HepG2 (cell line): ENCODE results near the gene BICRAL. TPM values are rescaled to one million over a fixed set of nuclear protein-coding genes. Genes with fewer than 3 reads are reported as not detected.
A peak's percentile ranks its signal among the peaks of the same experiment; 100 is the strongest.

Source experiments
- ATAC-seq: fragments of 200-7000 bp; cut with Tn5 transposase; 3 replicates; pipeline ENCODE4 v1.9.1; 2020; ENCODE audit warnings: mild to moderate bottlenecking, moderate library complexity
- BruUV-seq: library from RNA; stranded (reverse); fragments of 400-500 nt; replicated peaks from 2 replicates; lab custom pipeline; 2021; lab: Mats Ljungman, UMichigan
- CTCF ChIA-PET: fragments of 300-600 bp; formaldehyde crosslinking; extraction: SDS; loops from one replicate; lab custom pipeline; 2021; ENCODE audit warnings: low total read pairs, inconsistent platforms, low intra/inter-chr PET ratio; lab: Yijun Ruan, JAX
- POLR2A ChIA-PET: fragments of 350-600 bp; sonication (Branson Sonifier 250); formaldehyde crosslinking; loops from one replicate; lab custom pipeline; 2020; ENCODE audit warnings: antibody characterized with exemption, inconsistent platforms; lab: Yijun Ruan, JAX
- DNase-seq: peaks from one replicate; pipeline ENCODE4 v3.0.0-alpha.2; 2015; ENCODE audit warnings: low spot score
- FAIRE-seq: peaks from 3 replicates; lab custom pipeline; 2011; peaks lifted over from hg19 to GRCh38; lab: Jason Lieb, UNC
- H2AFZ ChIP-seq: one replicate; pipeline ENCODE4 v1.6.1; 2011; ENCODE audit warnings: low read length, inconsistent platforms
- H3K27ac ChIP-seq: fragments of 300-600 bp; 3 replicates; pipeline ENCODE4 v1.8.0; 2011; ENCODE audit warnings: mixed run types, mild to moderate bottlenecking, mixed read lengths, low read length, inconsistent platforms; ENCODE audit not compliant: insufficient read depth; ENCODE audit errors: extremely low read length
- H3K27me3 ChIP-seq, 2 experiments: fragments of 200-600 bp in 1 of 2; 2 replicates in 1 of 2; 3 replicates in 1 of 2; pipeline versions ENCODE4 v1.6.0 to v1.8.0; 2011; ENCODE audit warnings: low read length in 2 of 2, mild to moderate bottlenecking in 2 of 2, moderate library complexity in 2 of 2, inconsistent platforms in 1 of 2; ENCODE audit not compliant: insufficient read depth in 2 of 2, control insufficient read depth in 1 of 2
- H3K36me3 ChIP-seq, 2 experiments: fragments of 200-600 bp in 1 of 2; replicated peaks in 1 of 2; 2 replicates in 1 of 2; 3 replicates in 1 of 2; pipeline versions ENCODE4 v1.5.1 to v1.8.0; 2011; ENCODE audit warnings: low read length in 2 of 2, inconsistent platforms in 1 of 2; ENCODE audit not compliant: insufficient read depth in 2 of 2, control insufficient read depth in 1 of 2
- H3K4me1 ChIP-seq: 2 replicates; pipeline ENCODE4 v1.5.1; 2012; ENCODE audit warnings: low read length, inconsistent platforms; ENCODE audit not compliant: insufficient read depth
- H3K4me2 ChIP-seq: 2 replicates; pipeline ENCODE4 v1.6.0; 2011; ENCODE audit warnings: low read depth, low read length, inconsistent platforms
- H3K4me3 ChIP-seq, 3 experiments: fragments of 200-600 bp in 1 of 3; sonication (generic), shearing (Covaris generic) in 1 of 3; replicated peaks in 1 of 3; 2 replicates each; pipeline ENCODE4 v1.5.1; 2011 to 2016; ENCODE audit warnings: low read length in 3 of 3, inconsistent platforms in 2 of 3, low read depth in 2 of 3, mild to moderate bottlenecking in 2 of 3, control low read depth in 1 of 3, mixed read lengths in 1 of 3; ENCODE audit not compliant: insufficient read depth in 1 of 3
- H3K79me2 ChIP-seq: one replicate; pipeline ENCODE4 v1.6.1; 2011; ENCODE audit warnings: low read length, inconsistent platforms; ENCODE audit not compliant: insufficient read depth
- H3K9ac ChIP-seq: 2 replicates; pipeline ENCODE4 v1.6.0; 2011; ENCODE audit warnings: mild to moderate bottlenecking, low read depth, low read length, inconsistent platforms; ENCODE audit not compliant: insufficient read depth
- H3K9me3 ChIP-seq: 2 replicates; pipeline ENCODE4 v1.5.1; 2012; ENCODE audit warnings: mild to moderate bottlenecking, low read length
- H4K20me1 ChIP-seq: 2 replicates; pipeline ENCODE4 v1.6.0; 2011; ENCODE audit warnings: inconsistent platforms, mild to moderate bottlenecking, low read length, moderate library complexity; ENCODE audit not compliant: insufficient read depth
- AGO1 ChIP-seq: fragments of 200-400 bp; formaldehyde crosslinking; IDR thresholded peaks from 2 replicates; pipeline ENCODE4 v1.6.1; 2017; ENCODE audit warnings: mild to moderate bottlenecking, low read depth, low read length, moderate library complexity; ENCODE audit not compliant: poor library complexity, severe bottlenecking
- CHCHD3 ChIP-seq: sonication (generic); formaldehyde crosslinking; IDR thresholded peaks from 2 replicates; pipeline ENCODE4 v1.8.0; 2022; ENCODE audit warnings: mild to moderate bottlenecking, missing genetic modification reagents, moderate library complexity
- HDAC2 ChIP-seq: sonication (generic); formaldehyde crosslinking; IDR thresholded peaks from 2 replicates; pipeline ENCODE4 v1.4.0; 2020; ENCODE audit warnings: missing genetic modification reagents
- HES4 ChIP-seq: sonication (generic); formaldehyde crosslinking; IDR thresholded peaks from 2 replicates; pipeline ENCODE4 v1.9.0; 2021; ENCODE audit warnings: mild to moderate bottlenecking, missing genetic modification reagents, borderline replicate concordance
- JUN ChIP-seq: sonication (generic); formaldehyde crosslinking; IDR thresholded peaks from 2 replicates; pipeline ENCODE4 v1.4.0; 2020; ENCODE audit warnings: mild to moderate bottlenecking, missing genetic modification reagents
- MTA3 ChIP-seq: sonication (generic); formaldehyde crosslinking; IDR thresholded peaks from 2 replicates; pipeline ENCODE4 v1.4.0; 2020; ENCODE audit warnings: missing genetic modification reagents
- RARG ChIP-seq: sonication (generic); formaldehyde crosslinking; IDR thresholded peaks from 2 replicates; pipeline ENCODE4 v1.4.0; 2020; ENCODE audit warnings: low read depth, mild to moderate bottlenecking, missing genetic modification reagents
- STAG1 ChIP-seq: sonication (generic); formaldehyde crosslinking; IDR thresholded peaks from 2 replicates; pipeline ENCODE4 v1.4.0; 2020; ENCODE audit warnings: missing genetic modification reagents
- ZNF101 ChIP-seq: sonication (generic); formaldehyde crosslinking; IDR thresholded peaks from 2 replicates; pipeline ENCODE4 v1.4.0; 2020; ENCODE audit warnings: mild to moderate bottlenecking, low read depth, missing genetic modification reagents, borderline replicate concordance
- ZNF230 ChIP-seq: sonication (generic); formaldehyde crosslinking; IDR thresholded peaks from 2 replicates; pipeline ENCODE4 v1.4.0; 2020; ENCODE audit warnings: mild to moderate bottlenecking, missing genetic modification reagents
- ZNF629 ChIP-seq: sonication (generic); formaldehyde crosslinking; conservative IDR thresholded peaks from 2 replicates; pipeline ENCODE4 v1.5.0; 2020; ENCODE audit warnings: missing genetic modification reagents
- ZNF773 ChIP-seq: sonication (generic); formaldehyde crosslinking; IDR thresholded peaks from 2 replicates; pipeline ENCODE4 v1.4.0; 2020; ENCODE audit warnings: missing genetic modification reagents, borderline replicate concordance
- ZNF839 ChIP-seq: sonication (generic); formaldehyde crosslinking; IDR thresholded peaks from 2 replicates; pipeline ENCODE4 v1.4.0; 2020; ENCODE audit warnings: missing genetic modification reagents, mild to moderate bottlenecking, borderline replicate concordance
- WGBS: methylation state at CpG from one replicate; pipeline ENCODE4 v1.1.6; 2017; ENCODE audit warnings: low lambda C conversion rate; 5-methylcytosine and 5-hydroxymethylcytosine counted together
- in situ Hi-C: cut with HindIII; loops from 2 replicates; pipeline ENCODE4 v1.10.0; 2017; ENCODE audit warnings: low pct_unique_long_range_greater_than_20kb; ENCODE audit not compliant: extremely low pct_ligation_motif_present
- intact Hi-C: fragments of 100-400 bp; cut with micrococcal nuclease; formaldehyde crosslinking; loops from one replicate; pipeline ENCODE4 v1.10.0; 2022; ENCODE audit not compliant: unreplicated experiment
- polyA plus RNA-seq, 8 experiments: library from polyadenylated mRNA; depleted of rRNA in 3 of 8; stranded (reverse) in 7 of 8; unstranded in 1 of 8; fragments of >200 nt; fragmentation: Illumina TruSeq in 4 of 8; extraction: Trizol in 4 of 8; gene quantifications; 2 replicates each; pipeline versions ENCODE4 v1.2.1 to v1.2.3, GENCODE V29; 2011 to 2016; ENCODE audit warnings: low read depth in 4 of 8, missing spikeins in 1 of 8, mixed read lengths in 1 of 8; ENCODE audit not compliant: insufficient read depth in 1 of 8
- total RNA-seq, 5 experiments: library from RNA; depleted of rRNA; stranded (reverse); fragments of >200 nt; fragmentation: Illumina TruSeq; extraction: Trizol; gene quantifications; 2 replicates each; pipeline ENCODE4 v1.2.3, GENCODE V29; 2016; ENCODE audit warnings: low read depth in 1 of 5
- TF ChIP-seq, protein P1 (sequence below): IDR thresholded peaks from 2 replicates; pipeline ENCODE4 v1.6.1; 2016; ENCODE audit warnings: mild to moderate bottlenecking, missing biosample characterization, missing genetic modification reagents
- TF ChIP-seq, protein P2 (sequence below): sonication (generic); formaldehyde crosslinking; IDR thresholded peaks from 2 replicates; pipeline ENCODE4 v1.5.0; 2020; ENCODE audit warnings: missing genetic modification reagents
- TF ChIP-seq, protein P3 (sequence below): sonication (generic); formaldehyde crosslinking; IDR thresholded peaks from 2 replicates; pipeline ENCODE4 v1.8.0; 2022; ENCODE audit warnings: low read depth, missing genetic modification reagents
- TF ChIP-seq, protein P4 (sequence below): sonication (generic); formaldehyde crosslinking; IDR thresholded peaks from 2 replicates; pipeline ENCODE4 v1.5.0; 2020; ENCODE audit warnings: missing genetic modification reagents

BICRAL gene
- total and polyA plus RNA-seq, 2 of the 13 experiments (the other 11 are each of a cell fraction or from before 2014, with no cell fraction given), result 5.0 to 13.5 TPM

DNA sequence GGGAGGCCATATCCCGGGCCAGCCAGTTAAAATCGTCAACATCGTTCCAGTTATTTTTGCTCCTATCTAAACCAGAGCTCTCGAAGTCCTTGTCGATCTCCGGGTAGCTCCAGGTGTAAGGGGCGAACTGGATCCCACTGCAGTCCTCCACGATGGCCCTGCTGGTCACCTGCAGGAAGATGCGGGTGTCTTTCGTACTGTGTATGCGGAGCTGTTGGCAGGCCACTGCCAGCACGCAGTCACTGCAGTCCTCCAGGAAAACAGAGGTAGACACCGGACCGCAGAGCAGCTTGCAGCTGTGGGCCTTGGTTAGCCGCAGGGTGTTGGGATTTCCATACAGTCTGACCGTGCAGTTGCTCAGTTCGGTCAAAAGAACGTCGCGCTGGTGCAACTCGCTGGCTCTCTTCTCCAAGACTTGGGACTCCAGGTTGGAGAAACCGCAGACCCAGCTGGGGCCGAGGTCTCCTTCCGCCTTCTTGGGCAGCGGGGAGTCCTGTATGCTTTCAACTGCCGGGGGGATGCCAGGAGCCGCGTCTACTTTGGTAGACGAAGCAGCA lies 36.7 kb upstream of the BICRAL start (continued):
- no peak for TF ChIP-seq ZNF773 (CRISPR knock-in tag)
- TF ChIP-seq, protein P1, sequence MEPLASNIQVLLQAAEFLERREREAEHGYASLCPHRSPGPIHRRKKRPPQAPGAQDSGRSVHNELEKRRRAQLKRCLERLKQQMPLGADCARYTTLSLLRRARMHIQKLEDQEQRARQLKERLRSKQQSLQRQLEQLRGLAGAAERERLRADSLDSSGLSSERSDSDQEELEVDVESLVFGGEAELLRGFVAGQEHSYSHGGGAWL (CRISPR knock-in tag), result peak; percentile 21; the same call in 1 of the 2 replicates
- no peak for TF ChIP-seq CHCHD3

DNA sequence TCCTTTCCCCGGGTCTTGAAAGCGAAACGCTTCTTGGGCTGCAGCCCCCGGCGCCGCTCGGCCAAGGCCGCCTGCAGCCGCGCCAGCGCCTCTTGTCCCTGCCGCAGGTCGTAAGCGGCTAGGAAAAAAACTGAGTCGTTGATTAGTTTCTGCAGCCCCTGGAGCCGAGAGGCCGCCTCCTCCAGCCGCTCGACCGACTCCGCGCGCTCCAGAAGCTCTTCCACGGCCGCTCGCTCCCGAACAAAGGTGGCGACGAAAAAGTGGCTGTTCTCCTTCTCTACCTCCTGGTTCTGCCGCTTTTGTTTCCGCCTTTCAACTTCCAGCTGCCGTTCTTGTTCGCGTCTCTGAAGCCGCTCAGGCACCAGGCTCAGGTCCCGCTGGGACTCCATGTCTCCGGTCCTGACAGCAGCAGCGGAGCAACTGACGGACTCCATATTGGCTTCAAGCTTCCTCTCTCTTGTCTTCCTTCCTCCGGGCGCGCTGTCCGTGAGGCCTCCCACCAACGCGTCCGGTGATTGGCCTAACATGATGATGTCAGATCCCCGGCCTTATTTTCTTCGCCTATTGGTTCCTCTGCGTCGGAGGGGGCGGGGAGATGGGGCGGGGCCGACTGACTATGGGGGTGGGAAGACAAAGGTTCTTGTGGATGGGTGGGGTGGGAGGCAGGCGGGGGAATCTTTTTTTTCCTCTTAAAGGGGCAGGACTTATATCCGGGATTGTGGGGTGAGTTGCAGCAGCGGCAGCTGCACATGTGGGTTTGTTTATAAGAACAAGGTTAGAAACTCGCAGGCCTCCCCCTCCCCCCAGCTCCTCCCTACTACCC lies 36.0 kb upstream of the BICRAL start, which contains the start of gene TBCC:
TSS of gene TBCC (minus strand) at position 464 of the 823 bp plus-strand sequence. CDS start at position 434, 30 bp downstream.
- H3K4me1 ChIP-seq, result peaks cover 44% of the 10 kb centered on the region
- peak within 1 kb of the TSS; percentile 98 for H3K9ac ChIP-seq
- peak within 1 kb of the TSS; percentile 96 for H3K4me2 ChIP-seq
- peaks cover 24% of the 10 kb centered on the region for H3K79me2 ChIP-seq
- H3K4me3 ChIP-seq, result peak within 1 kb of the TSS; percentile 93 to 100 (median 99)
- H3K36me3 ChIP-seq, result no peaks in the 10 kb centered on the region
- H3K27ac ChIP-seq, result peak within 1 kb of the TSS; percentile 93
- no peaks in the 10 kb centered on the region for H3K9me3 ChIP-seq
- no peak within 1 kb of the TSS for H2AFZ ChIP-seq
- in situ Hi-C loops (loop anchor here (5.0 kb wide), 1 partner anchor 36 kb away; the partner anchor contains the start of gene BICRAL), intact Hi-C loops (loop anchor here (1.0 to 10.0 kb wide), 3 partner anchors 36 to 181 kb away; partner anchors contain the start of genes BICRAL, RPL7L1 and UBR2)
- 2% methylated on average over 46 of the region's 57 CpGs for WGBS
- POLR2A ChIA-PET, result interaction anchor here (0.6 to 8.3 kb wide), 36 partner anchors 9 to 852 kb away, joined by 3 to 270 read pairs (median 5); partner anchors contain the start of genes BICRAL, CNPY3, CUL7 and KLHDC3
- DNase-seq (peak; percentile 99), FAIRE-seq (peak; percentile 91), ATAC-seq (peak; percentile 87)
- CTCF ChIA-PET, result no interaction called here
- peaks cover 14% of the 10 kb centered on the region; the same call in 1 of the 2 replicates for H4K20me1 ChIP-seq
- BruUV-seq, result TSS peak; percentile 91
- H3K27me3 ChIP-seq, result no peaks in the 10 kb centered on the region; a peak in 1 of 5 replicates
- no peak for TF ChIP-seq MTA3 (CRISPR knock-in tag)
- TF ChIP-seq, protein P2, sequence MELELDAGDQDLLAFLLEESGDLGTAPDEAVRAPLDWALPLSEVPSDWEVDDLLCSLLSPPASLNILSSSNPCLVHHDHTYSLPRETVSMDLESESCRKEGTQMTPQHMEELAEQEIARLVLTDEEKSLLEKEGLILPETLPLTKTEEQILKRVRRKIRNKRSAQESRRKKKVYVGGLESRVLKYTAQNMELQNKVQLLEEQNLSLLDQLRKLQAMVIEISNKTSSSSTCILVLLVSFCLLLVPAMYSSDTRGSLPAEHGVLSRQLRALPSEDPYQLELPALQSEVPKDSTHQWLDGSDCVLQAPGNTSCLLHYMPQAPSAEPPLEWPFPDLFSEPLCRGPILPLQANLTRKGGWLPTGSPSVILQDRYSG (CRISPR knock-in tag), result 0 out of 2 replicates have a peak, but pooled peaks have one; percentile 59
- 0 out of 2 replicates have a peak, but pooled peaks have one; percentile 24 for TF ChIP-seq HES4
- 0 out of 2 replicates have a peak, but pooled peaks have one; percentile 48 for TF ChIP-seq JUN (CRISPR knock-in tag)
- TF ChIP-seq RARG, result no peak
- TF ChIP-seq, protein P3, sequence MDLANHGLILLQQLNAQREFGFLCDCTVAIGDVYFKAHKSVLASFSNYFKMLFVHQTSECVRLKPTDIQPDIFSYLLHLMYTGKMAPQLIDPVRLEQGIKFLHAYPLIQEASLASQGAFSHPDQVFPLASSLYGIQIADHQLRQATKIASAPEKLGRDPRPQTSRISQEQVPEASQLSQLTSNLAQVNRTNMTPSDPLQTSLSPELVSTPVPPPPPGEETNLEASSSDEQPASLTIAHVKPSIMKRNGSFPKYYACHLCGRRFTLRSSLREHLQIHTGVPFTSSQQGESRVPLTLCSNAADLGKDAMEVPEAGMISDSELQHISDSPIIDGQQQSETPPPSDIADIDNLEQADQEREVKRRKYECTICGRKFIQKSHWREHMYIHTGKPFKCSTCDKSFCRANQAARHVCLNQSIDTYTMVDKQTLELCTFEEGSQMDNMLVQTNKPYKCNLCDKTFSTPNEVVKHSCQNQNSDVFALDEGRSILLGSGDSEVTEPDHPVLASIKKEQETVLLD, result no peak
- TF ChIP-seq, protein P4, sequence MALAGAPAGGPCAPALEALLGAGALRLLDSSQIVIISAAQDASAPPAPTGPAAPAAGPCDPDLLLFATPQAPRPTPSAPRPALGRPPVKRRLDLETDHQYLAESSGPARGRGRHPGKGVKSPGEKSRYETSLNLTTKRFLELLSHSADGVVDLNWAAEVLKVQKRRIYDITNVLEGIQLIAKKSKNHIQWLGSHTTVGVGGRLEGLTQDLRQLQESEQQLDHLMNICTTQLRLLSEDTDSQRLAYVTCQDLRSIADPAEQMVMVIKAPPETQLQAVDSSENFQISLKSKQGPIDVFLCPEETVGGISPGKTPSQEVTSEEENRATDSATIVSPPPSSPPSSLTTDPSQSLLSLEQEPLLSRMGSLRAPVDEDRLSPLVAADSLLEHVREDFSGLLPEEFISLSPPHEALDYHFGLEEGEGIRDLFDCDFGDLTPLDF (CRISPR knock-in tag), result peak; percentile 44; the same call in 1 of the 2 replicates
- no peak for TF ChIP-seq AGO1
- TF ChIP-seq ZNF230, result 0 out of 2 replicates have a peak, but pooled peaks have one; percentile 81
- peak; percentile 64; the same call in 1 of the 2 replicates for TF ChIP-seq HDAC2 (CRISPR knock-in tag)
- 0 out of 2 replicates have a peak, but pooled peaks have one; percentile 25 for TF ChIP-seq ZNF839
- TF ChIP-seq STAG1 (CRISPR knock-in tag), result no peak
- TF ChIP-seq ZNF101 (CRISPR knock-in tag), result no peak
- TF ChIP-seq ZNF629, result no peak; the same call in 1 of the 2 replicates
